HG03280 (cell line): ENCODE results near the gene ZFP90.
"Not testable (repeated sequence)": the region's sequence is repeated elsewhere in the genome, so short reads cannot be mapped to it uniquely, and the experiment has no call there.

Experiments used
- ATAC-seq: cut with Tn5 transposase; IDR thresholded peaks from one replicate; pipeline ENCODE4 v1.9.1; 2021; ENCODE audit warnings: mild to moderate bottlenecking, moderate library complexity; ENCODE audit not compliant: unreplicated experiment

The ZFP90 gene

GRCh38 chr16:68517606-68518166, 21.4 kb upstream of the ZFP90 start:
- ATAC-seq: no peak

GRCh38 chr16:68519225-68519745, 19.8 kb upstream of the ZFP90 start:
- ATAC-seq: no peak

GRCh38 chr16:68520649-68521086, 18.4 kb upstream of the ZFP90 start:
- peak; percentile 94 for ATAC-seq

GRCh38 chr16:68524069-68524820, 14.8 kb upstream of the ZFP90 start:
- no peak for ATAC-seq

GRCh38 chr16:68526143-68526781, 12.8 kb upstream of the ZFP90 start:
- ATAC-seq: no peak

- no peak for ATAC-seq
These were observed 12.3 kb upstream of the ZFP90 start for GRCh38 chr16:68526782-68527145.

GRCh38 chr16:68528233-68528632, 10.9 kb upstream of the ZFP90 start:
- ATAC-seq: no peak

- peak; percentile 61 for ATAC-seq
These were observed 10.3 kb upstream of the ZFP90 start for GRCh38 chr16:68528686-68529379.

GRCh38 chr16:68529608-68529930, 9.5 kb upstream of the ZFP90 start:
- peak; percentile 13 for ATAC-seq

GRCh38 chr16:68529931-68530701, 9.0 kb upstream of the ZFP90 start:
- ATAC-seq: peak; percentile 83

GRCh38 chr16:68533937-68534336, 5.2 kb upstream of the ZFP90 start:
- ATAC-seq: no peak

- ATAC-seq: no peak
These were observed 3.8 kb upstream of the ZFP90 start for GRCh38 chr16:68535331-68535730.

GRCh38 chr16:68539711-68540239, 684 bp downstream of the ZFP90 start:
- peak; percentile 13 for ATAC-seq

- ATAC-seq: no peak
These were observed 9.9 kb downstream of the ZFP90 start for GRCh38 chr16:68548947-68549346.

- ATAC-seq: no peak
These were observed 14.1 kb downstream of the ZFP90 start for GRCh38 chr16:68553186-68553585.

- not testable (repeated sequence) for ATAC-seq
These were observed 21.2 kb downstream of the ZFP90 start for GRCh38 chr16:68560341-68560740.

GRCh38 chr16:68563631-68564381, 24.7 kb downstream of the ZFP90 start:
- no peak for ATAC-seq

GRCh38 chr16:68564382-68564985, 25.4 kb downstream of the ZFP90 start:
- ATAC-seq: no peak

- ATAC-seq: no peak
These were observed 35.4 kb downstream of the ZFP90 start for GRCh38 chr16:68574479-68574878.
